Endothelial cell of umbilical vein (primary cell): ENCODE measurements around the gene PHB1. TPM values are rescaled to one million over a fixed set of nuclear protein-coding genes. Genes with fewer than 3 reads are reported as not detected.

ENCODE experiments used
- BruUV-seq: library from RNA; stranded (reverse); fragments of 400-500 nt; replicated peaks from 2 replicates; lab custom pipeline; 2021; lab: Mats Ljungman, UMichigan
- CTCF ChIA-PET: fragments of 300-600, 350-600 bp; sonication (Branson Sonifier 250); formaldehyde crosslinking; loops from one replicate; lab custom pipeline; 2021; ENCODE audit warnings: antibody characterized with exemption, inconsistent platforms; lab: Charles Lee
- POLR2A ChIA-PET: fragments of 300-600, 350-600 bp; sonication (Branson Sonifier 250); formaldehyde crosslinking; loops from one replicate; lab custom pipeline; 2021; ENCODE audit warnings: antibody characterized with exemption, inconsistent platforms; lab: Charles Lee
- DNase-seq: peaks from one replicate; pipeline ENCODE4 v3.0.0-alpha.2; 2011; ENCODE audit warnings: low read depth, low spot score
- FAIRE-seq: peaks from 2 replicates; lab custom pipeline; 2011; peaks lifted over from hg19 to GRCh38; lab: Jason Lieb, UNC
- H2AFZ ChIP-seq: 2 replicates; pipeline ENCODE4 v1.6.0; 2012; ENCODE audit warnings: low read depth, low read length, control low read depth, inconsistent platforms
- H3K27ac ChIP-seq: 2 replicates; pipeline ENCODE4 v1.5.1; 2011; ENCODE audit warnings: low read depth, mild to moderate bottlenecking, control low read depth, low read length, moderate library complexity; ENCODE audit not compliant: insufficient read depth
- H3K27me3 ChIP-seq, 2 experiments: 2 replicates each; pipeline versions ENCODE4 v1.6.0 to v1.6.1; 2011; ENCODE audit warnings: low read length in 2 of 2, mixed read lengths in 1 of 2; ENCODE audit not compliant: control insufficient read depth in 2 of 2, insufficient read depth in 2 of 2
- H3K36me3 ChIP-seq, 2 experiments: 2 replicates in 1 of 2; 3 replicates in 1 of 2; pipeline ENCODE4 v1.5.1; 2011; ENCODE audit warnings: low read length in 2 of 2, mild to moderate bottlenecking in 1 of 2, moderate library complexity in 1 of 2; ENCODE audit not compliant: control insufficient read depth in 2 of 2, insufficient read depth in 2 of 2; ENCODE audit errors: extremely low read depth in 1 of 2
- H3K4me1 ChIP-seq: 3 replicates; pipeline ENCODE4 v1.5.1; 2011; ENCODE audit warnings: mild to moderate bottlenecking, low read length; ENCODE audit not compliant: control insufficient read depth, insufficient read depth; ENCODE audit errors: extremely low read depth
- H3K4me2 ChIP-seq: 2 replicates; pipeline ENCODE4 v1.6.1; 2011; ENCODE audit warnings: low read length, control low read depth, mixed read lengths; ENCODE audit not compliant: insufficient read depth
- H3K4me3 ChIP-seq, 3 experiments: fragments of 200-600 bp in 1 of 3; sonication (generic), shearing (Covaris generic) in 1 of 3; replicated peaks in 1 of 3; 2 replicates each; pipeline ENCODE4 v1.5.1; 2011 to 2016; ENCODE audit warnings: control low read depth in 3 of 3, low read length in 3 of 3, mild to moderate bottlenecking in 2 of 3, inconsistent platforms in 1 of 3, low read depth in 1 of 3, moderate library complexity in 1 of 3; ENCODE audit not compliant: insufficient read depth in 1 of 3
- H3K79me2 ChIP-seq: 2 replicates; pipeline ENCODE4 v1.6.0; 2012; ENCODE audit warnings: low read length, inconsistent platforms; ENCODE audit not compliant: control insufficient read depth, insufficient read depth
- H3K9ac ChIP-seq: replicated peaks from 2 replicates; pipeline ENCODE3; 2011; ENCODE audit warnings: low read length, control low read depth; ENCODE audit not compliant: insufficient read depth; ENCODE audit errors: extremely low read depth
- H3K9me1 ChIP-seq: replicated peaks from 3 replicates; pipeline ENCODE4 v1.6.0; 2011; ENCODE audit warnings: mild to moderate bottlenecking, low read length; ENCODE audit not compliant: control insufficient read depth, insufficient read depth; ENCODE audit errors: extremely low read depth
- H3K9me3 ChIP-seq: replicated peaks from 2 replicates; pipeline ENCODE4 v1.5.1; 2012; ENCODE audit warnings: low read length, inconsistent platforms; ENCODE audit not compliant: control insufficient read depth, insufficient read depth
- H4K20me1 ChIP-seq: replicated peaks from 2 replicates; pipeline ENCODE3; 2011; ENCODE audit warnings: mild to moderate bottlenecking, low read length; ENCODE audit not compliant: control insufficient read depth, insufficient read depth; ENCODE audit errors: extremely low read depth
- CTCF ChIP-seq, 2 donors: IDR thresholded peaks; 1 replicate in 1 of 2; 2 replicates in 1 of 2; pipeline ENCODE4 v1.5.1; 2011; ENCODE audit warnings: low read length in 2 of 2, mild to moderate bottlenecking in 2 of 2, moderate library complexity in 2 of 2, control low read depth in 1 of 2, inconsistent platforms in 1 of 2, low read depth in 1 of 2; ENCODE audit not compliant: insufficient read depth in 1 of 2; ENCODE audit errors: extremely low read depth in 1 of 2
- EZH2 ChIP-seq: IDR thresholded peaks from 2 replicates; pipeline ENCODE4 v1.6.1; 2012; ENCODE audit warnings: borderline replicate concordance, low read depth, mild to moderate bottlenecking, moderate library complexity, low read length, inconsistent platforms; ENCODE audit not compliant: severe bottlenecking
- FOS ChIP-seq: IDR thresholded peaks from 2 replicates; pipeline ENCODE4 v1.6.1; 2011; ENCODE audit warnings: mild to moderate bottlenecking, low read length, moderate library complexity, borderline replicate concordance; ENCODE audit not compliant: insufficient read depth
- JUN ChIP-seq: IDR thresholded peaks from 2 replicates; pipeline ENCODE4 v1.6.1; 2011; ENCODE audit warnings: borderline replicate concordance, low read depth; ENCODE audit not compliant: insufficient read length, insufficient read depth
- MAX ChIP-seq: IDR thresholded peaks from 2 replicates; pipeline ENCODE4 v1.6.1; 2011; ENCODE audit not compliant: insufficient read depth, insufficient read length
- POLR2A ChIP-seq: IDR thresholded peaks from 2 replicates; pipeline ENCODE4 v1.6.1; 2012; ENCODE audit warnings: low read depth, mild to moderate bottlenecking, control low read depth, low read length
- POLR2AphosphoS5 ChIP-seq: IDR thresholded peaks from 2 replicates; pipeline ENCODE4 v1.6.1; 2012; ENCODE audit warnings: low read depth, mild to moderate bottlenecking, control low read depth, low read length, moderate library complexity; ENCODE audit not compliant: insufficient read depth
- dilution Hi-C: fragments of 300-500 bp; cut with MboI; formaldehyde crosslinking; loops from one replicate; pipeline ENCODE4 v1.15.0; 2019; ENCODE audit warnings: low sequenced_read_pairs; ENCODE audit not compliant: extremely low pct_ligation_motif_present
- intact Hi-C: fragments of 100-400 bp; cut with micrococcal nuclease; formaldehyde crosslinking; loops from one replicate; pipeline ENCODE4 v1.10.0; 2022
- polyA plus RNA-seq, 4 experiments: library from polyadenylated mRNA; depleted of rRNA in 3 of 4; stranded (reverse) in 3 of 4; unstranded in 1 of 4; fragments of >200 nt; gene quantifications; 2 replicates each; pipeline versions ENCODE4 v1.2.1 to v1.2.3, GENCODE V29; 2011 to 2012; ENCODE audit warnings: missing spikeins in 1 of 4
- total RNA-seq: library from RNA; stranded (reverse); gene quantifications from 2 replicates; pipeline ENCODE4 v1.2.3, GENCODE V29; 2021

Gene PHB1
- total and polyA plus RNA-seq, 2 donors (not counting 3 experiments of a cell fraction or from before 2014, with no cell fraction given) = 222 to 287 TPM

GRCh38 chr17:49434821-49435670 lies 20.4 kb upstream of the PHB1 start:
- Histone ChIP-seq H3K4me2 (no peak overlapping the region), H3K9ac (no peak overlapping the region), H3K79me2 (no peaks in the 10 kb centered on the region), H3K27ac (no peak overlapping the region), H3K9me3 (no peaks in the 10 kb centered on the region), H3K9me1 (no peaks in the 10 kb centered on the region), H2AFZ (no peak overlapping the region), H3K27me3 (peaks cover 22 to 24% of the 10 kb centered on the region in 2 experiments), H3K4me3 (no peak overlapping the region), H3K36me3 (no peaks in the 10 kb centered on the region), H3K4me1 (no peaks in the 10 kb centered on the region), H4K20me1 (no peaks in the 10 kb centered on the region)
- DNase-seq = peak; percentile 42
- FAIRE-seq = peak; percentile 59
- BruUV-seq = no TSS peak
- TF ChIP-seq EZH2 (no peak), POLR2AphosphoS5 (no peak), CTCF (IDR thresholded peaks at IDR 0.05; ENCODE audit: extremely low read depth in 1 of 2, insufficient read depth in 1 of 2, low read depth in 1 of 2, low read length in 2 of 2) (peak; percentile 27 to 72), JUN (no peak), POLR2A (no peak), MAX (no peak), FOS (no peak)
- CTCF ChIA-PET = interaction anchor here (0.7 to 9.6 kb wide), 13 partner anchors 9 to 266 kb away, joined by 3 to 188 read pairs (median 4); no protein-coding TSS in a partner anchor
- dilution Hi-C loops = no loop called here
- POLR2A ChIA-PET = no interaction called here
- intact Hi-C loops = loop anchor here (1.0 kb wide), 2 partner anchors 113 to 121 kb away; no protein-coding TSS in a partner anchor
